NCI-H1417 (cell line): ENCODE results near the gene FUNDC2.
"Not testable (repeated sequence)": the region's sequence is repeated elsewhere in the genome, so short reads cannot be mapped to it uniquely, and the experiment has no call there.

Experiments used
- DNase-seq, 3 experiments: peaks; one replicate each; lab custom pipeline; 2025; lab: John Stamatoyannopoulos, UW

Gene FUNDC2

GRCh38 chrX:155026727-155027508 is at the start of gene FUNDC2:
FUNDC2 (plus strand) TSS chrX:155026844; CDS start chrX:155026939, 95 bp downstream.
- DNase-seq: peak; percentile 97 to 98 (median 97)

- no peak for DNase-seq
These were observed 47.0 kb upstream of the FUNDC2 start for GRCh38 chrX:154979629-154980028.

GRCh38 chrX:154980330-154981115 is 46.1 kb upstream of the FUNDC2 start:
- DNase-seq: peak; percentile 66 to 87 (median 87)

GRCh38 chrX:154981116-154981411 is 45.6 kb upstream of the FUNDC2 start:
- no peak for DNase-seq

- no peak for DNase-seq
These were observed 39.6 kb upstream of the FUNDC2 start for GRCh38 chrX:154986826-154987575.

GRCh38 chrX:154987940-154988339 is 38.7 kb upstream of the FUNDC2 start:
- DNase-seq: no peak

- no peak for DNase-seq
These were observed 37.9 kb upstream of the FUNDC2 start for GRCh38 chrX:154988719-154989118.

- no peak for DNase-seq
These were observed 36.1 kb upstream of the FUNDC2 start for GRCh38 chrX:154990496-154990895.

GRCh38 chrX:154991039-154991438 is 35.6 kb upstream of the FUNDC2 start:
- DNase-seq: no peak

GRCh38 chrX:154991476-154991875 is 35.2 kb upstream of the FUNDC2 start:
- DNase-seq: no peak

- DNase-seq: no peak
These were observed 28.3 kb upstream of the FUNDC2 start for GRCh38 chrX:154998204-154998880.

GRCh38 chrX:155000841-155001240 is 25.8 kb upstream of the FUNDC2 start:
- no peak for DNase-seq

- no peak for DNase-seq
These were observed 24.8 kb upstream of the FUNDC2 start for GRCh38 chrX:155001873-155002272.

- DNase-seq: no peak
These were observed 21.5 kb upstream of the FUNDC2 start for GRCh38 chrX:155005190-155005589.

GRCh38 chrX:155006379-155006778 is 20.3 kb upstream of the FUNDC2 start:
- DNase-seq: not testable (repeated sequence)

- DNase-seq: not testable (repeated sequence)
These were observed 19.6 kb upstream of the FUNDC2 start for GRCh38 chrX:155006913-155007671.

- not testable (repeated sequence) for DNase-seq
These were observed 18.1 kb upstream of the FUNDC2 start for GRCh38 chrX:155008578-155008977.

- no peak for DNase-seq
These were observed 16.6 kb upstream of the FUNDC2 start for GRCh38 chrX:155009994-155010472.

- no peak for DNase-seq
These were observed 6.1 kb upstream of the FUNDC2 start for GRCh38 chrX:155020591-155020990.

GRCh38 chrX:155022585-155022984 is 4.1 kb upstream of the FUNDC2 start, which contains the start of gene F8:
F8 (minus strand) TSS chrX:155022723; CDS start chrX:155022552, 171 bp downstream.
- no peak for DNase-seq
